Measurements from ENCODE around the gene OMP.

OMP gene

DNA sequence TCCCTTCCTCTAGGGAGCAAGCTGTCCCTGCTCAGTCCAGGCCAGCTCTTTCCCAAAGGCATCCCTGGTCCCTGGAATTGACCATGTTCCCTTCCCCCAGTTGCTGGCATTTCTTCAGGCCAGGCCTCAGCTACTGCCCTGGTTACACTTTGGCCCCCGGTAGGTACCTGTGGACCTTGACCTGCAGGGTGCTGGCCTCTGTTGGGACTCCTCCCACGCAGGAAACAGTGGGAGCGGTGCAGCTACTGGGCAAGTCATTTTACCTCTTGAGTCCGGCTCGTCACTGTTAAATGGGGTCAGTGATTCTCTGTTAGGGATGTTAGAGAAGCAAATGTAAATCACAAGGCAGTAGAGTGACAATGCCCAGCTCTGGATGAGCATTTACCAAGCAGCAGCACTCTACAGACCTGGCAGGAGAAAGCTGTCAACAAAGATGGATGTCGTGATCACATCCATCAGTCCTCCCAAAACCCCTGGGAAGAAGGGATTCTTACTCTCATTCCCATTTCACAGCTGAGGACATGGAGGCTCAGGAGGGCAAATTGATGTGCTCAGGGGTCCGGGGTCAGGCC lies 42.3 kb downstream of the OMP start:
- Histone ChIP-seq H3F3A (ENCODE audit: low read depth) (no peaks in the 10 kb centered on the region), H3K4me2 (ENCODE audit: low read depth, low read length, poor library complexity, severe bottlenecking) (no peak overlapping the region), H3K4me3 (ENCODE audit: low read length, poor library complexity, severe bottlenecking) (no peak overlapping the region)

GRCh38 chr11:77146261-77147035 lies 43.8 kb downstream of the OMP start:
- Histone ChIP-seq H3F3A (ENCODE audit: low read depth) (no peaks in the 10 kb centered on the region), H3K79me2 (ENCODE audit: insufficient read depth, low read length) (no peaks in the 10 kb centered on the region), H3K4me3 (ENCODE audit: low read length, poor library complexity, severe bottlenecking) (no peak overlapping the region), H2AFZ (ENCODE audit: low read length) (no peak overlapping the region), H4K20me1 (ENCODE audit: insufficient read depth, low read length, poor library complexity, severe bottlenecking) (no peaks in the 10 kb centered on the region), H3K4me2 (ENCODE audit: low read depth, low read length, poor library complexity, severe bottlenecking) (no peak overlapping the region), H3K36me3 (ENCODE audit: insufficient read depth, low read length) (no peaks in the 10 kb centered on the region), H3K4me1 (ENCODE audit: insufficient read depth, low read length, poor library complexity, severe bottlenecking) (peaks cover 50% of the 10 kb centered on the region), H3K9me2 (replicated peaks; ENCODE audit: low read depth, low read length) (no peaks in the 10 kb centered on the region), H3K27me3 (ENCODE audit: insufficient read depth, low read length, poor library complexity, severe bottlenecking) (no peaks in the 10 kb centered on the region), H3K9me3 (ENCODE audit: insufficient read depth, low read depth, low read length) (no peaks in the 10 kb centered on the region), H3K9ac (ENCODE audit: low read depth, low read length, poor library complexity, severe bottlenecking) (no peak overlapping the region)
- TF ChIP-seq EZH2phosphoT487 (IDR thresholded peaks at IDR 0.05; ENCODE audit: borderline replicate concordance) = no peak
- TF ChIP-seq, protein P1, sequence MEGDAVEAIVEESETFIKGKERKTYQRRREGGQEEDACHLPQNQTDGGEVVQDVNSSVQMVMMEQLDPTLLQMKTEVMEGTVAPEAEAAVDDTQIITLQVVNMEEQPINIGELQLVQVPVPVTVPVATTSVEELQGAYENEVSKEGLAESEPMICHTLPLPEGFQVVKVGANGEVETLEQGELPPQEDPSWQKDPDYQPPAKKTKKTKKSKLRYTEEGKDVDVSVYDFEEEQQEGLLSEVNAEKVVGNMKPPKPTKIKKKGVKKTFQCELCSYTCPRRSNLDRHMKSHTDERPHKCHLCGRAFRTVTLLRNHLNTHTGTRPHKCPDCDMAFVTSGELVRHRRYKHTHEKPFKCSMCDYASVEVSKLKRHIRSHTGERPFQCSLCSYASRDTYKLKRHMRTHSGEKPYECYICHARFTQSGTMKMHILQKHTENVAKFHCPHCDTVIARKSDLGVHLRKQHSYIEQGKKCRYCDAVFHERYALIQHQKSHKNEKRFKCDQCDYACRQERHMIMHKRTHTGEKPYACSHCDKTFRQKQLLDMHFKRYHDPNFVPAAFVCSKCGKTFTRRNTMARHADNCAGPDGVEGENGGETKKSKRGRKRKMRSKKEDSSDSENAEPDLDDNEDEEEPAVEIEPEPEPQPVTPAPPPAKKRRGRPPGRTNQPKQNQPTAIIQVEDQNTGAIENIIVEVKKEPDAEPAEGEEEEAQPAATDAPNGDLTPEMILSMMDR (conservative IDR thresholded peaks at IDR 0.05; ENCODE audit: low read length) = no peak

More for the DNA sequence above, 42.3 kb downstream of the OMP start:
- H3K79me2 ChIP-seq (ENCODE audit: insufficient read depth, low read length) = no peaks in the 10 kb centered on the region
- no peak overlapping the region for H3K9ac ChIP-seq (ENCODE audit: low read depth, low read length, poor library complexity, severe bottlenecking)
- H3K9me2 ChIP-seq (replicated peaks; ENCODE audit: low read depth, low read length) = no peaks in the 10 kb centered on the region
- H3K4me1 ChIP-seq (ENCODE audit: insufficient read depth, low read length, poor library complexity, severe bottlenecking) = peaks cover 44% of the 10 kb centered on the region
- H3K27me3 ChIP-seq (ENCODE audit: insufficient read depth, low read length, poor library complexity, severe bottlenecking) = no peaks in the 10 kb centered on the region
- H2AFZ ChIP-seq (ENCODE audit: low read length) = no peak overlapping the region
- H4K20me1 ChIP-seq (ENCODE audit: insufficient read depth, low read length, poor library complexity, severe bottlenecking) = no peaks in the 10 kb centered on the region
- TF ChIP-seq, protein P1 (conservative IDR thresholded peaks at IDR 0.05; ENCODE audit: low read length) = no peak
- TF ChIP-seq EZH2phosphoT487 (IDR thresholded peaks at IDR 0.05; ENCODE audit: borderline replicate concordance) = no peak
- no peaks in the 10 kb centered on the region for H3K9me3 ChIP-seq (ENCODE audit: insufficient read depth, low read depth, low read length)
- no peaks in the 10 kb centered on the region for H3K36me3 ChIP-seq (ENCODE audit: insufficient read depth, low read length)

- no peaks in the 10 kb centered on the region for H3F3A ChIP-seq (ENCODE audit: low read depth)
- no peak overlapping the region for H3K4me2 ChIP-seq (ENCODE audit: low read depth, low read length, poor library complexity, severe bottlenecking)
- no peaks in the 10 kb centered on the region for H3K27me3 ChIP-seq (ENCODE audit: insufficient read depth, low read length, poor library complexity, severe bottlenecking)
- no peaks in the 10 kb centered on the region for H3K9me2 ChIP-seq (replicated peaks; ENCODE audit: low read depth, low read length)
- H3K36me3 ChIP-seq (ENCODE audit: insufficient read depth, low read length) = no peaks in the 10 kb centered on the region
- no peak overlapping the region for H3K4me3 ChIP-seq (ENCODE audit: low read length, poor library complexity, severe bottlenecking)
- TF ChIP-seq EZH2phosphoT487 (IDR thresholded peaks at IDR 0.05; ENCODE audit: borderline replicate concordance) = no peak
- TF ChIP-seq, protein P1 (conservative IDR thresholded peaks at IDR 0.05; ENCODE audit: low read length) = no peak
- no peaks in the 10 kb centered on the region for H3K79me2 ChIP-seq (ENCODE audit: insufficient read depth, low read length)
- no peaks in the 10 kb centered on the region for H4K20me1 ChIP-seq (ENCODE audit: insufficient read depth, low read length, poor library complexity, severe bottlenecking)
- no peaks in the 10 kb centered on the region for H3K9me3 ChIP-seq (ENCODE audit: insufficient read depth, low read depth, low read length)
- H3K4me1 ChIP-seq (ENCODE audit: insufficient read depth, low read length, poor library complexity, severe bottlenecking) = peaks cover 51% of the 10 kb centered on the region
- no peak overlapping the region for H3K9ac ChIP-seq (ENCODE audit: low read depth, low read length, poor library complexity, severe bottlenecking)
- H2AFZ ChIP-seq (ENCODE audit: low read length) = no peak overlapping the region
These were observed 44.3 kb downstream of the OMP start for GRCh38 chr11:77147036-77147315.
